AG20443 (cell line): Measurements from ENCODE around the gene TMOD2.

ENCODE experiments used
- DNase-seq: peaks from one replicate; pipeline ENCODE4 v3.0.0; 2012; ENCODE audit warnings: low spot score, mixed read lengths

The TMOD2 gene

GRCh38 chr15:51750792-51751696 is at the start of gene TMOD2:
TSS of gene TMOD2 (plus strand) at chr15:51751597. CDS start at chr15:51766442, 14,845 bp downstream.
- DNase-seq: peak; percentile 85

- no peak for DNase-seq
Measured at GRCh38 chr15:51702710-51703109, 48.7 kb upstream of the TMOD2 start.

GRCh38 chr15:51706291-51706690 is 45.1 kb upstream of the TMOD2 start:
- DNase-seq: peak; percentile 43

GRCh38 chr15:51706926-51707608 is 44.3 kb upstream of the TMOD2 start:
- DNase-seq: no peak

DNA sequence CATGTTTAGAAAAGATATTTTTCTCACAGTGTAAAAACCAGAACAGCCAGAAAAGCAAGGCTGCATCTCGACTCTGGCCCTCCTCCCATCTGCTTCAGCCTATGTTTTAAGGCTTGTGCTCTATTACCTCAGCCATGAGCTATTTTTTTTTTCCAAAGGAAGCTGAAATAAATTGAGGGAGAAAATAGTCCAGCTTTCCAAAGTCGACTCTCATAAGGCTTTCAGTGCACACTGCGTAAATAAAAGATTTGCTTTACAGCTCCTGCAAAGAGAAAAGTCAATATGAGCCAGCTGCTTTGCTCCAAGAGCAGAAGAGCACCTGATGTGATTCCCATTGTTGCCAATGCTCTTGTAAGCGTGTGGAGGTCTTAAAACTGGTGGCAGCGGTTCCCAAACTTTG is 43.4 kb upstream of the TMOD2 start:
- no peak for DNase-seq

- DNase-seq: no peak
Measured at GRCh38 chr15:51709031-51709430, 42.4 kb upstream of the TMOD2 start.

DNA sequence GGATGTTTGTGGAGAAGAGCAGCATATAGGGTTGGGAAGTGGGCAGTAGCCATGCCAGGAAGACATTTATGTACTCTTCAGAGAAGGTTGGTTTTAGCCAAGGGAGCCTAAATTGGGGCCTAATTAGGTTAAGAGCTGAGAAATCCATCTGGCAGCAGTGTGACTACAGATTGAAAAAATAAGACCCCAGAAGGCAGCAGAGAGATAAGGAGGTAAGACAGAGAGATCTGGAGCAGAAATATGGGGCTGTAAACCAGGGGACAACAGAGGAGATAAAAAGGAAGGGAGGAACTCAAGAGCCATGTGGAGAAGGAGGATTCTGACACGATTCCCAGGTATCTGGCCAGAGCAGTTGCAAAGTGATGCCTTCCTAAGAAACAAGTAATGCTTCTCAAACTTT is 37.2 kb upstream of the TMOD2 start:
- no peak for DNase-seq

DNA sequence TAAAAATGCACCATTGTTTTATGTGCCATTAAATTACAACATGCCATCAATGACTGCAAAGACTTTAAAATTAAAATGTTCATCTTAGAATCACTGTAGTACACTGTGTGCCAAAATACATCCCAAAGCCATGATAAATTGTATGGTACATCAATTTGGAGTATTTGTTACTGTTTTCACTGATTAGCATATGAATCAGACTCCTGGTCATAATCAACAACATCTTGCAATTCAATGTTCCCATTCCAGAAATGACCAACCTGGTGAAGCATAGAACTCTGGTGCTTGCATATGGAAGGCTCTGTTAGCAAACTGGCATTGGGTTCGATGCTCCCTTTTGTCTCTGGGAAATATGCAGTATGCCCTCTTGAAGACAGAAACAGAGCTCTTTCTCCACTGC is 36.5 kb upstream of the TMOD2 start:
- DNase-seq: no peak

- no peak for DNase-seq
Measured at GRCh38 chr15:51718219-51718618, 33.2 kb upstream of the TMOD2 start.

- no peak for DNase-seq
Measured at GRCh38 chr15:51718746-51719145, 32.7 kb upstream of the TMOD2 start.

GRCh38 chr15:51720201-51720995 is 31.0 kb upstream of the TMOD2 start:
- DNase-seq: no peak

DNA sequence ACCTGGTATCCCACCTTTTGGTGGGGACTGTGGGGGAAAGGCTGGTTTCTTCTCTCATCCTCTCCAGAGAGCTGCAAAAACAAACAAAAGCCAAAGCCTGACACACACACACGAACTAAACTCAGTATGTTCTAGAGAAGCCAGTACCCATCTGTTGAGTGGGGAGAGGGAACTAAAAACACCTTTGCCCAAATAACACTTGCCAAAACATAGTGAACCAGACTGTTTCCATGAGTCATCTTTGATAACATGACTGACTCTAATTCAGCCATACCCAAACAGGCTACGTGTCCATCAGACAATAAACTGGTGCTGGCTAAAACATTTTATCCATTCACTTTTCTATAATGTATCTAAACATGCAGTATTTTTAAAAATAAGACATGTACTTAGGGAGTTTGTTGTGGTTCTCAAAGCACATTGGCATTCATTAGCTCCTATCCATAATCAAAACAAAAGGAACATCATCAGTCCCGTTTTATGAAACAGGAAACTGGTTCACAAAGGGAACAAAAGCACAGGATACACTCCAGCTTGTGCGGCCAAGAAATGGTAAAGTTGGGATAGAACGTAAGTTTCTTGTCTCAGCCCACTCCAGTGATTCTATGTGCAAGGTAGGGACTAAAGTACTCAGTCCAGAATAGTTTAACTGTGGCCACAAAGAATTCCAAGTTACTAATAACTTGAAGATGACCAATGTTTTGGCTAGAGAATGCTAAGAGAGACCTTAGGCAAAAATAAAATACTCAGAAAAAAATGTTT is 30.0 kb upstream of the TMOD2 start:
- no peak for DNase-seq

DNA sequence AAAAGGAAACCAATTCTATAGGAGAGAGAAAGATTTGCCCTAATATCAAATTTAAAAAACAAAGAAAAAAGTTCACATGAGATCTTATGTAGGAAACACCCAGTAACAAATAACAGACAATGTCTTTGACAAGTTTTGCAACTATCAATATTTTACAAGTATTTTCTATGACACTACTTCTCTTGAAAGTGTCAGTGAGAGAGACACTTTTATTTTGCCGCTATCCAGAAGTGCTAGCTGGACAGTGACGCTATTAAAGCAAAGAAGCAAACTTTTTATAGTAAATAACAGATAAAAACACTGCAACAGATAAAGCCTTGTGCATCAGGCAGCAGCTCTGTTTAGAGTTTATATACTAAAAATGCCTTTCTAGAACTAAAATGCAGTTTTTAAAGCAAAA is 27.2 kb upstream of the TMOD2 start:
- no peak for DNase-seq

DNA sequence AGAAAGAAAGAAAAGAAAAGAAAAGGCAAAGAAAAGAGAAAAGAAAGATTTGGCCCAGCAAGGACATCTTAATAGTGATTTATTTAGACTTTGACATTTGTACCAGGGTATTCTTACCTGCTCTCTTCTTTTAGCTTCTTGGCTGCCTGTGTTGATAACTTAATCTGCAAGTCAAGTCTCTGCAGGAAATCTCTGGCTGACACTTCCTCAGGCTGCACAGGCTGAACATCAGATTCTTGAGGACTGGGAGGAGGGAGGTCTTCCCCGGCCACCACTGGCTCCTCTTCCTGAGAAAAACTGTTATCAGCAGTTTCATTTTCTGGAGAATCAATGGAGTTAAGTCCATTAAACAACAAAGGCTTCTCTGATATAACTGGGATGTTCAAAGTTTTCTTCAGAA is 26.7 kb upstream of the TMOD2 start:
- DNase-seq: no peak

DNA sequence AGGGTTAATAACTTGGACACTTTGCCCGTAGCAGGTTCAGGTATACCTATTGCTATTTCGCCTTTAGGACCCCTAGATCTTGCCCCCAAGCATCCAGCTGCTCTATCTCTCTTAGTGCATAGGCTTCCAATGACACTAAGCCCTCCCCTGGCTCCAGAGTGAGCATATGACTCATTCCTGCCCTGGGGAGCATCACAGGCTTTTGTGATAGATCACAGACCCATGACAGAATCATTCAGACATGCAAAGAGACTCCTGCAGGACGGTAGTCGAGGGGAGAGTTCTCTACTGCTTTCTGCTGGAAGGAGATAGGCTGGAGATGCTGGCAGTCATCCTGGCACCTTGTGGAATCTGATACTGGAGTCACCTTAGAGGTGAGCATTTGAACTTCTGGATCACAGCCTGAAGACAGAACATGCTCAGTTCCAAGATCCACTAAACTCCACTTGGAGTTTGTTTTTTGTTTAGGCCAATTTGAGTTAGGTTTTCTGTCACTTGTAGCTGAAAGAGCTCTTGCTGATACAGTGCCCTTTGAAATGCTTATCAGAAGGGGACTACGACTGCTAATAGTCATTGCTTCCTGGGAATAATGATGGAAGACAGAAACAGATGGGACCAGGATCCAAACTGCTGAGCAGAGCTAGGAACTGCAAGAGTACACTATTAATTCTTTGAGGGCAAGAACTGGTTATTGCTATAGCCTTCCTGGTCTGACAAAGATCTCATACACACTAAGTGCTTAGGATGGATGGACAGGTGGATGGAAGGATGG is 24.9 kb upstream of the TMOD2 start:
- DNase-seq: peak; percentile 92

DNA sequence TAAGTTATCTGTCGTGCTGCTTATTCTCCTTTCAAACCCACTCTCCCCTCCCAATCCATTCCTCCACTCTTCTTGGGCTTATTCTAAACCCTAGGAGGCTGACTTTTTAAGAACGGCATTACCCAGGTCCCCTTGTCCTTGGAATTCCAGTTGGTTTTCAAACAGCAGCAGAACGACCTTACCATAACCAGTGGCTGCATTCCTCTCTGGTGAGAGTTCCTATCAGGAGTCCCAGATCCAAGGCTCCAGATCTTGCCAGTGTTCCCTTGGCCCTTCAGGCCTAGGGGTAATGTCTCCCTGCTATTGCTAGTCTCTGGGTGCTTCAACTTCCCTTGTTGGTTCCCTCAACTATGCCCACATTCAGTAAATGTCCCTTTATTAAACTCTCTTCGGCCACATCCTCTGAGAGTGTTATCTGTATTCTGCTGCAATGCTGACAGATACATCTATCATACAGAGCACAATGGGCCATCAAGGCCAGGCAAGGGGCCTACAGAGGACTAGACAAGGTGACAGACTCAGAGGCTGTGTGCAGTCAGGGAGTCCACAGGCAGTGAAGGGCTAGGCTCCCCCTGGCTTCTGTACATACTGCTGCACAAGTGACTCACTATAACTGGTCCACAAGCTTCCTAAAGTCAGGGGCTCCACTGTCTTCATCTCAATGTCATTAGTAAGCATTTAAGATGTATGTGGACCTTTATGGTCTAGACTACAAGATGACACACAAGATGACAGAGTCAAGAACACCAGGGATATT is 24.1 kb upstream of the TMOD2 start:
- peak; percentile 51 for DNase-seq

- DNase-seq: no peak
Measured at GRCh38 chr15:51731549-51732267, 19.7 kb upstream of the TMOD2 start.

DNA sequence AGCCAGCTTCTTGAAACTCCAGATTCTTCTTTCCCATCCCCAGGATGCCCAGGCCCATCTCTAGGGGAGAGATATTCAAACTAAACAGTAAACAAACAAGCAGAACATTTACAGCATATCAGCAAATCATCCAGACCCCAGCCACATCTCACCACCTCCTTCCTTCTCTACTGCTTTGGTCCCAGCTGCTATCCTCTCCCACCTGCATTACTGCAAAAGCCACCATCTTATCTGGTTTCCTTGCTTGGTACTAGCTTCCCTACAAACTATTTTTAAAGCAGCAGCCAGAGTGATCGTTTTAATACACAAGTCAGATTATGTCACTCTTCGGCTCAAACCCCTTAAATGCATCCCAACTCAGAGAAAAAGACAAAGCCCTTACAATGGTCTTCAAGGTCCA is 18.8 kb upstream of the TMOD2 start:
- no peak for DNase-seq

GRCh38 chr15:51735228-51736010 is 16.0 kb upstream of the TMOD2 start:
- DNase-seq: no peak
